ENCODE results near the gene CHST11. TPM values are rescaled to one million over a fixed set of nuclear protein-coding genes. Genes with fewer than 3 reads are reported as not detected.

CHST11 gene
- total and polyA plus RNA-seq, 2 donors from 2014 or later, result 2.0 to 23.3 TPM

DNA sequence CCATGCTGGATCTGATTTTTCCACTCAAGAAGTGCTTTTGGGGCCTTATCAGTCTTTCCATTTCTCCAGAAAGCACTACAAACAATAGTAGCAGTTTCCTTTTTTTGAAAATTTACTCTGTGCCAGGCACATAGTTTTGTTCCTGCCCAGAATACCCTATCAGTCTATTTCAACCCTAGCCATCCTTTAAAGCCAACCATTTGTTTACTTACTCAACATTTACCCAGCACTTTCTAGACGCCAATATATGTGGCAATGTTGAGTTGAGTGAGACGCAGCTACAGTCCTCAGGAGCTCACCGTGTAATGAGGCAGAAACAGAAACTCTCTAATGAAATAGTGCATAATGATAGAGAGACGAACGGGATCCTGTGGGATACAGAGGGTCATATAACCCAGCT, 32.9 kb upstream of the CHST11 start:
- FAIRE-seq, result no peak
- H3K9ac ChIP-seq (ENCODE audit: low read length in 3 of 3), result no peak overlapping the region
- intact Hi-C loops (cut with DNase I), result no loop called here
- TF ChIP-seq CTCF (IDR thresholded peaks at IDR 0.05; ENCODE audit: borderline replicate concordance, extremely low read depth, insufficient read depth), result no peak
- no peak for DNase-seq
- no peaks in the 10 kb centered on the region for H3K36me3 ChIP-seq (ENCODE audit: control insufficient read depth in 2 of 3, insufficient read depth in 3 of 3, low read length in 3 of 3)
- no peaks in the 10 kb centered on the region for H3K9me3 ChIP-seq (ENCODE audit: control insufficient read depth in 2 of 3, insufficient read depth in 1 of 3, low read length in 3 of 3)
- no peaks in the 10 kb centered on the region for H3K4me1 ChIP-seq (ENCODE audit: control insufficient read depth in 2 of 3, insufficient read depth in 2 of 3, low read depth in 1 of 3, low read length in 3 of 3)
- H3K27ac ChIP-seq (ENCODE audit: low read depth in 2 of 2, low read length in 2 of 2), result no peak overlapping the region
- no peak overlapping the region for H3K4me3 ChIP-seq (ENCODE audit: low read length in 3 of 3)
- H3K27me3 ChIP-seq (ENCODE audit: control insufficient read depth, insufficient read depth, low read length), result no peaks in the 10 kb centered on the region

- TF ChIP-seq CTCF (IDR thresholded peaks at IDR 0.05; ENCODE audit: borderline replicate concordance, extremely low read depth, insufficient read depth), result no peak
- no peaks in the 10 kb centered on the region for H3K27me3 ChIP-seq (ENCODE audit: control insufficient read depth, insufficient read depth, low read length)
- DNase-seq (no peak), FAIRE-seq (no peak)
- no peaks in the 10 kb centered on the region for H3K9me3 ChIP-seq (ENCODE audit: control insufficient read depth in 2 of 3, insufficient read depth in 1 of 3, low read length in 3 of 3)
- no peak overlapping the region for H3K27ac ChIP-seq (ENCODE audit: low read depth in 2 of 2, low read length in 2 of 2)
- H3K9ac ChIP-seq (ENCODE audit: low read length in 3 of 3), result no peak overlapping the region
- intact Hi-C loops (cut with DNase I), result no loop called here
- H3K36me3 ChIP-seq (ENCODE audit: control insufficient read depth in 2 of 3, insufficient read depth in 3 of 3, low read length in 3 of 3), result no peaks in the 10 kb centered on the region
- H3K4me1 ChIP-seq (ENCODE audit: control insufficient read depth in 2 of 3, insufficient read depth in 2 of 3, low read depth in 1 of 3, low read length in 3 of 3), result no peaks in the 10 kb centered on the region
- no peak overlapping the region for H3K4me3 ChIP-seq (ENCODE audit: low read length in 3 of 3)
These were observed 31.8 kb upstream of the CHST11 start for GRCh38 chr12:104424955-104425354.

GRCh38 chr12:104425614-104426013, 31.1 kb upstream of the CHST11 start:
- H3K9me3 ChIP-seq (ENCODE audit: control insufficient read depth in 2 of 3, insufficient read depth in 1 of 3, low read length in 3 of 3), result no peaks in the 10 kb centered on the region
- H3K4me3 ChIP-seq (ENCODE audit: low read length in 3 of 3), result no peak overlapping the region
- H3K27ac ChIP-seq (ENCODE audit: low read depth in 2 of 2, low read length in 2 of 2), result no peak overlapping the region
- no peaks in the 10 kb centered on the region for H3K4me1 ChIP-seq (ENCODE audit: control insufficient read depth in 2 of 3, insufficient read depth in 2 of 3, low read depth in 1 of 3, low read length in 3 of 3)
- no peak for TF ChIP-seq CTCF (IDR thresholded peaks at IDR 0.05; ENCODE audit: borderline replicate concordance, extremely low read depth, insufficient read depth)
- intact Hi-C loops (cut with DNase I), result no loop called here
- no peak overlapping the region for H3K9ac ChIP-seq (ENCODE audit: low read length in 3 of 3)
- no peak for DNase-seq
- no peaks in the 10 kb centered on the region for H3K36me3 ChIP-seq (ENCODE audit: control insufficient read depth in 2 of 3, insufficient read depth in 3 of 3, low read length in 3 of 3)
- no peak for FAIRE-seq
- no peaks in the 10 kb centered on the region for H3K27me3 ChIP-seq (ENCODE audit: control insufficient read depth, insufficient read depth, low read length)

GRCh38 chr12:104426926-104427546, 29.7 kb upstream of the CHST11 start:
- Histone ChIP-seq H3K36me3 (ENCODE audit: control insufficient read depth in 2 of 3, insufficient read depth in 3 of 3, low read length in 3 of 3) (no peaks in the 10 kb centered on the region), H3K27ac (ENCODE audit: low read depth in 2 of 2, low read length in 2 of 2) (no peak overlapping the region), H3K4me1 (ENCODE audit: control insufficient read depth in 2 of 3, insufficient read depth in 2 of 3, low read depth in 1 of 3, low read length in 3 of 3) (no peaks in the 10 kb centered on the region), H3K4me3 (ENCODE audit: low read length in 3 of 3) (no peak overlapping the region), H3K27me3 (ENCODE audit: control insufficient read depth, insufficient read depth, low read length) (no peaks in the 10 kb centered on the region), H3K9ac (ENCODE audit: low read length in 3 of 3) (no peak overlapping the region), H3K9me3 (ENCODE audit: control insufficient read depth in 2 of 3, insufficient read depth in 1 of 3, low read length in 3 of 3) (no peaks in the 10 kb centered on the region)
- no peak for TF ChIP-seq CTCF (IDR thresholded peaks at IDR 0.05; ENCODE audit: borderline replicate concordance, extremely low read depth, insufficient read depth)
- FAIRE-seq, result no peak
- DNase-seq, result no peak
- intact Hi-C loops (cut with DNase I), result no loop called here
